ENCODE measurements around the gene EFCC1. TPM values are rescaled to one million over a fixed set of nuclear protein-coding genes. Genes with fewer than 3 reads are reported as not detected.
A peak's percentile ranks its signal among the peaks of the same experiment; 100 is the strongest.

EFCC1 gene
- total and polyA plus RNA-seq, 2 of the 13 experiments (the other 11 are each of a cell fraction or from before 2014, with no cell fraction given): not detected

DNA sequence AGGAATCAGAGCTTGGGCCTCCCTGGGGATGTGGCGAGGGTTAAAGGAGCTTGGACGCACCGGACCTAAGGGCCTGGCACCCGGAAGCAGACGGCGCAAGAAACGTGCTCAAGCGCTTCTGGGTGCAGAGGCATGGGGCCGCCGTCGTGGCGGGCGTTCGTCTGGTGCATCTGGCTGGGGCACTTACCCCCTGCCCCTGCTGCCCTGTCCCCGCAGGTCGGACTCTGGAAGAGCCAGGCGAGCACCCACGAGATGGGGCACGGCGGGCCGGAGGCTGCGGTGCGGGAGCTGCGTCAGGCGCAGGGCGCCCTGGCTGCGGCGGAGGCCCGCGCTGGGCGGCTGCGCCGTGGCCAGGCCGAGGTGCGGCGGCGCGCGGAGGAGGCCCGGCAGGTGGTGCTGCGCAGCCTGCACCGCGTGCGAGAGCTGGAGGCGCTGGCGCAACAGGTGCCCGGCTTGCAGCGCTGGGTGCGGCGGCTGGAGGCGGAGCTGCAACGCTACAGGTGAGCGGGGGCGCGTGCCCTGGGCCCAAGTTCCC lies 2.5 kb downstream of the EFCC1 start (continued):
- TF ChIP-seq, protein P1, sequence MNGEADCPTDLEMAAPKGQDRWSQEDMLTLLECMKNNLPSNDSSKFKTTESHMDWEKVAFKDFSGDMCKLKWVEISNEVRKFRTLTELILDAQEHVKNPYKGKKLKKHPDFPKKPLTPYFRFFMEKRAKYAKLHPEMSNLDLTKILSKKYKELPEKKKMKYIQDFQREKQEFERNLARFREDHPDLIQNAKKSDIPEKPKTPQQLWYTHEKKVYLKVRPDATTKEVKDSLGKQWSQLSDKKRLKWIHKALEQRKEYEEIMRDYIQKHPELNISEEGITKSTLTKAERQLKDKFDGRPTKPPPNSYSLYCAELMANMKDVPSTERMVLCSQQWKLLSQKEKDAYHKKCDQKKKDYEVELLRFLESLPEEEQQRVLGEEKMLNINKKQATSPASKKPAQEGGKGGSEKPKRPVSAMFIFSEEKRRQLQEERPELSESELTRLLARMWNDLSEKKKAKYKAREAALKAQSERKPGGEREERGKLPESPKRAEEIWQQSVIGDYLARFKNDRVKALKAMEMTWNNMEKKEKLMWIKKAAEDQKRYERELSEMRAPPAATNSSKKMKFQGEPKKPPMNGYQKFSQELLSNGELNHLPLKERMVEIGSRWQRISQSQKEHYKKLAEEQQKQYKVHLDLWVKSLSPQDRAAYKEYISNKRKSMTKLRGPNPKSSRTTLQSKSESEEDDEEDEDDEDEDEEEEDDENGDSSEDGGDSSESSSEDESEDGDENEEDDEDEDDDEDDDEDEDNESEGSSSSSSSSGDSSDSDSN (CRISPR knock-in tag; IDR thresholded peaks at IDR 0.05): peak; percentile 64; the same call in 1 of the 2 replicates
- no peak for TF ChIP-seq ZNF879 (CRISPR knock-in tag; IDR thresholded peaks at IDR 0.05)
- TF ChIP-seq MLXIP (CRISPR knock-in tag; IDR thresholded peaks at IDR 0.05; ENCODE audit: borderline replicate concordance): no peak
- TF ChIP-seq MAF1 (CRISPR knock-in tag; IDR thresholded peaks at IDR 0.05; ENCODE audit: borderline replicate concordance): no peak
- TF ChIP-seq FOXO1 (CRISPR knock-in tag; IDR thresholded peaks at IDR 0.05): peak; percentile 54
- no peak for TF ChIP-seq TOPORS (CRISPR knock-in tag; IDR thresholded peaks at IDR 0.05)
- TF ChIP-seq, protein P2, sequence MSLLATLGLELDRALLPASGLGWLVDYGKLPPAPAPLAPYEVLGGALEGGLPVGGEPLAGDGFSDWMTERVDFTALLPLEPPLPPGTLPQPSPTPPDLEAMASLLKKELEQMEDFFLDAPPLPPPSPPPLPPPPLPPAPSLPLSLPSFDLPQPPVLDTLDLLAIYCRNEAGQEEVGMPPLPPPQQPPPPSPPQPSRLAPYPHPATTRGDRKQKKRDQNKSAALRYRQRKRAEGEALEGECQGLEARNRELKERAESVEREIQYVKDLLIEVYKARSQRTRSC (CRISPR knock-in tag; IDR thresholded peaks at IDR 0.05; ENCODE audit: low read depth): no peak
- TF ChIP-seq HDAC1 (CRISPR knock-in tag; IDR thresholded peaks at IDR 0.05): peak; percentile 49; the same call in 1 of the 2 replicates
- 0 out of 2 replicates have a peak, but pooled peaks have one; percentile 35 for TF ChIP-seq TMF1 (CRISPR knock-in tag; IDR thresholded peaks at IDR 0.05; ENCODE audit: low read depth)
- TF ChIP-seq DMTF1 (CRISPR knock-in tag; IDR thresholded peaks at IDR 0.05): no peak
- TF ChIP-seq TP53 (CRISPR knock-in tag; conservative IDR thresholded peaks at IDR 0.05): no peak
- TF ChIP-seq MED13 (CRISPR knock-in tag; IDR thresholded peaks at IDR 0.05): no peak
- TF ChIP-seq ZNF816 (CRISPR knock-in tag; IDR thresholded peaks at IDR 0.05; ENCODE audit: borderline replicate concordance): no peak
- TF ChIP-seq EEA1 (CRISPR knock-in tag; IDR thresholded peaks at IDR 0.05; ENCODE audit: borderline replicate concordance): no peak
- peak; percentile 72; the same call in 1 of the 2 replicates for TF ChIP-seq ZNF329 (CRISPR knock-in tag; IDR thresholded peaks at IDR 0.05; ENCODE audit: low read depth)
- TF ChIP-seq DNMT3B (CRISPR knock-in tag; conservative IDR thresholded peaks at IDR 0.05): no peak
- no peak for TF ChIP-seq ZFP36 (IDR thresholded peaks at IDR 0.05; ENCODE audit: borderline replicate concordance, low read depth, low read length, partially characterized antibody)
- no peak for TF ChIP-seq ZMYM2 (CRISPR knock-in tag; IDR thresholded peaks at IDR 0.05)
- no peak for TF ChIP-seq HHEX (CRISPR knock-in tag; IDR thresholded peaks at IDR 0.05)

Measured in HepG2 (cell line).